Bronchial epithelial cell (primary cell): ENCODE results near the gene MYH4. TPM values are rescaled to one million over a fixed set of nuclear protein-coding genes. Genes with fewer than 3 reads are reported as not detected.

Experiments used
- DNase-seq: peaks from one replicate; pipeline ENCODE4 v3.0.0-alpha.2; 2010; ENCODE audit warnings: low read depth
- FAIRE-seq: peaks from 2 replicates; lab custom pipeline; 2011; peaks lifted over from hg19 to GRCh38; lab: Jason Lieb, UNC
- H3K27me3 ChIP-seq: 2 replicates; pipeline ENCODE4 v1.5.1; 2011; ENCODE audit warnings: low read length; ENCODE audit not compliant: control insufficient read depth, insufficient read depth
- H3K36me3 ChIP-seq: 2 replicates; pipeline ENCODE4 v1.5.1; 2011; ENCODE audit warnings: low read length; ENCODE audit not compliant: control insufficient read depth, insufficient read depth
- H3K4me3 ChIP-seq: 2 replicates; pipeline ENCODE4 v1.5.1; 2011; ENCODE audit warnings: mild to moderate bottlenecking, low read depth, low read length, control low read depth
- CTCF ChIP-seq: IDR thresholded peaks from 2 replicates; pipeline ENCODE4 v1.5.1; 2011; ENCODE audit warnings: mild to moderate bottlenecking, moderate library complexity, low read length, control low read depth, inconsistent platforms; ENCODE audit not compliant: insufficient read depth, severe bottlenecking
- total RNA-seq: library from RNA; depleted of rRNA; stranded (reverse); fragments of >200 nt; gene quantifications from 2 replicates; pipeline ENCODE4 v1.2.1, GENCODE V29; 2014

MYH4 gene
- total RNA-seq, 1 donor from 2014 or later: not detected

- no peak for TF ChIP-seq CTCF
- Histone ChIP-seq H3K27me3 (no peaks in the 10 kb centered on the region), H3K4me3 (no peak overlapping the region), H3K36me3 (no peaks in the 10 kb centered on the region)
- FAIRE-seq: no peak
- DNase-seq: peak; percentile 18
These were observed 2.5 kb upstream of the MYH4 start for GRCh38 chr17:10471858-10472257.

- H3K36me3 ChIP-seq: no peaks in the 10 kb centered on the region
- FAIRE-seq: no peak
These were observed 6.0 kb downstream of the MYH4 start for GRCh38 chr17:10463402-10463801.

GRCh38 chr17:10460062-10460461 lies 9.3 kb downstream of the MYH4 start:
- no peak for FAIRE-seq
- Histone ChIP-seq H3K36me3 (no peaks in the 10 kb centered on the region), H3K4me3 (no peak overlapping the region), H3K27me3 (no peaks in the 10 kb centered on the region)
- no peak for TF ChIP-seq CTCF
- DNase-seq: no peak

More at GRCh38 chr17:10463402-10463801, 6.0 kb downstream of the MYH4 start:
- DNase-seq: no peak
- Histone ChIP-seq H3K4me3 (no peak overlapping the region), H3K27me3 (no peaks in the 10 kb centered on the region)
- TF ChIP-seq CTCF: no peak

GRCh38 chr17:10458701-10459100 lies 10.7 kb downstream of the MYH4 start:
- Histone ChIP-seq H3K36me3 (no peaks in the 10 kb centered on the region), H3K27me3 (no peaks in the 10 kb centered on the region), H3K4me3 (no peak overlapping the region)
- FAIRE-seq (no peak), DNase-seq (no peak)
- no peak for TF ChIP-seq CTCF

GRCh38 chr17:10457952-10458351 lies 11.4 kb downstream of the MYH4 start:
- no peak overlapping the region for H3K4me3 ChIP-seq
- FAIRE-seq (no peak), DNase-seq (no peak)
- no peaks in the 10 kb centered on the region for H3K36me3 ChIP-seq
- no peaks in the 10 kb centered on the region for H3K27me3 ChIP-seq
- TF ChIP-seq CTCF: no peak
